Superior temporal gyrus (tissue), 1 donor: ENCODE results near the gene PKD1.

Experiments
- DNase-seq: peaks from one replicate; pipeline ENCODE4 v3.0.0-alpha.2; 2016; ENCODE audit errors: extremely low spot score

Gene PKD1

DNA sequence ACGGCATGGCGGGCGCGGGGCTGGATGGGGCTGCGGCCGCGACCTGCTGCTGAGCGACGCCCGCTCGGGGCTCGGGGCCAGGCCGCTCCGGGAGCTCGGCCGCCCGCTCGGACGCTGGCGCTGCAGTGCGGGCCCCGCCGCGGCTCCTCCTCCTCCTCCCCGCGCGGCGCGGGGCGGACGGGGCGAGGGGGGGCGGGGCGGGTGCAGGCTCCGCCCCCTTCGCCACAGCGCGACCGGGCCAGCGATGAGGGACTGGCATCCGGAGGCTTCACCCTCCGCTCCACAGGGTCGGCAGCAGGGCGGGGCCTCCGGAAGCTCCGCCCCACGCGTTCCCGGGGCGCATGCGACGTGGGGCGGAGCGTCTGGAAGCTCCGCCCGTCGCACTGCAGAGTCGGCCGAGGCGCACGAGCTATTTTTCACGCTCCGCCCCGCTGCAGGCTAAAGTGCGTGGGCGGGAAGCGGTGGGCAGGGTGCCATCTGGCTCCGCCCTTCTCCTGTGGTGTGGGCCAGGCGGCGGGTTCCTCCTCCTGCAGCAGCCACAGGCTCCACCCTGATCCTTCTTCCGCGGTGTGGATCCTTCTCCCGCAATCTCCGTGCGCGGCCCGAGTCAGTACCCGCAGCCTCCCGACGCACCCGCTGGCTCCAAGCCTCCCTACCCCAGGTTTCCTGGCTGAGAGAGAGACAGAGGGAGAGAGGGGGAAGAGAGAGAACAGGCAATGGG, at the start of gene PKD1:
Gene PKD1, minus strand, starts transcription at position 129 of the 721 bp plus-strand sequence. CDS start 209 bp downstream, outside the sequence.
- DNase-seq = peak; percentile 82

- DNase-seq = no peak
Measured at GRCh38 chr16:2184962-2185361, 49.3 kb upstream of the PKD1 start.

- no peak for DNase-seq
Measured at GRCh38 chr16:2184346-2184745, 48.6 kb upstream of the PKD1 start.

DNA sequence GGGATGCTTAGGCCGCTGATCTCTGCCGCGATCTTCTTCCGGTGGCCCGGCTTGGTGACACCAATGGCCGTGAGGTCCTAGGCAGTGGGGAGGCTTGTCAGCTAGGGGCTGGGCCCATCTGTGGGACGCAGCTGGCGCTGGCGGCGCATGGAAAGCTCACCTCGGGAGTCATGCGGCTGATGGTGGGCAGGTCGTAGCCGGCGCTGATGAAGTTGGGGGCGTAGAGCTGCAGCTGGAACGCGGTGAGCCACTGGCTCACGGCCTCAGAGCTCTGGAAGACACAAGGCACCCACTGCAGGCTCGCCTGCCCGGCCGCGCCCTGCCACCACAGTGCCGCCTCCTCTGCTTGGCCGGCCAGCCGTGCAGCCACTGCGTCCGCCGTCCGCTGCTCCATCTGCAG, 48.0 kb upstream of the PKD1 start:
- no peak for DNase-seq

GRCh38 chr16:2181952-2182351, 46.3 kb upstream of the PKD1 start:
- no peak for DNase-seq

GRCh38 chr16:2180962-2181923, 45.5 kb upstream of the PKD1 start:
- no peak for DNase-seq

DNA sequence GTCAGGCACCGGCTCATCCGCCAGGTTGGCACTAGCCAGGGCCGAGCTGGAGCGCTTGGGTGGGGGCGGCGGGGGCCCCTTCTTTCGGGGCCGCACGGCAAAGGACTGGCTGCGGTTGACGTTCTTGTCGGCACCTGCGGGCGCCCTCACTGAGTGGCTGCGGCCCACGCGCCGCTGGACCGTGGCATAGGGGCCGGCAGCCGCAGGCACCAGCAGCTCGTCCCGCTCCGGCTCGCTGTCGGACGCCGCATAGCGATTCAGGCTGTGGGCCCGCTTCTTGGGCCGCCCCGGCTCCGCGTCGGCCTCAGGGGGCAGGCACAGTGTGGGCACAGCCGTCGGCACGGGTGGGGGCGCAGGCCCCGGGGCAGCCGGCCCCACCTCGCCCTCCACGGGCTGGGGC, 44.8 kb upstream of the PKD1 start:
- DNase-seq = no peak

DNA sequence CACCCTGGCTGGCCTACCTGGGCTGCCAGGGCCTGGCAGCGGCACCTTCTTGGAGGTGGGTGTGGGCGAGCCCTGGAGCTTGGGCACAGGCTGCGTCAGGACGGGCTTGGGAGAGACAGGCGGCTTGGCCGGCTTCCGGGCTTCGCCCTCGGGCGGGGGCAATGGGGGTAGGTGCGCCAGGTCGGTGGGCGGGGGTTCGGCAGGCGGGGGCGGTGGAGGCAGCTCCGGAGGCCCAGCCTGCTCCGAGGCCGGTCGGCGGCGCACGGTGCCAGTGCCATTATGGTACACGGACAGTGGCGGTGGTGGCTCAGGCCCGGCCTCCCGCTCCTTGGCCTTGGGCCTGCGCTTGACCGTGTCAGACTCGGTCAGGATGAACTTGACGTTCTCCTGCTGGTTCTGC, 43.9 kb upstream of the PKD1 start:
- DNase-seq = no peak

DNA sequence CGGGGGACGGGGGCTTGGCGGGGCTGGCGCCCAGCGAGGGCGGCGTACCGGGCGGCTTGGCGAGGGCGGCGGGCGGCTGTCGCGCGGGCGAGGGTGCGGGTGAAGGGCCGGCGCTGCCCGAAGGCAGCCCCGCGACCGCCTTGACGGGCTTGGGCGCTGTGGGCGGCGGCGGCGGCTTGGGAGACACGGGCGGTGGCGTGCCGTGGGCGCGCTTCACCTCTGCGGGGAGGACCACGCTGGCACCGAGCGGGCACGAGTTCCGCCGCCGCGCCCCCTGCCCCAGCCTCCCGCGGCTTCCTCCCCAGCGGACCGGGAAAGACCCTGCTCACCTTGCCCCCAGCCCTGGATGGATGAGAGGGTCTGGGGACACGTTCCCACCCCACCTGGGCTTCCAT, 43.4 kb upstream of the PKD1 start:
- DNase-seq = no peak

- DNase-seq = no peak
Measured at GRCh38 chr16:2178321-2179106, 42.8 kb upstream of the PKD1 start.

- no peak for DNase-seq
Measured at GRCh38 chr16:2177561-2177960, 41.9 kb upstream of the PKD1 start.

DNA sequence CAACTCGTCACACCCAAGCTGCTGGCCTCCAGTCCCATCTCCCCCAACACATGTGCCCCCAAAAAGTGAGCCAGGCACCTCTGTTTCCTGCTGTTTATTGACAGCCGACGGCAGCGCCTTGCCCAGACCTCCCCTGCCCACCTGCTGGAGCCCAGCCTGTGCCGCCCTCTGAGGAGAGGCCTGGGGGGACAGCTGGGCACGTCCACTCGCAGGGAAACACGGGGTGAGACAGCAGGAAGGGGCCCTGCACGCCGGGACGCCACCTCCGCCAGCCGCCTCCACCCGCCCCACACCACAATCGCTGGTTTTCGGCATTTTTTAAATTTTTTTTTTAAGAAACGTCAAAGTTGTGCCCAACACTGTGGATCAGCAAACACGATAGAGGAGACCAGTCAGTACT, 41.4 kb upstream of the PKD1 start:
- DNase-seq = no peak

- DNase-seq = no peak
Measured at GRCh38 chr16:2176047-2176446, 40.3 kb upstream of the PKD1 start.

- DNase-seq = no peak
Measured at GRCh38 chr16:2175454-2175853, 39.8 kb upstream of the PKD1 start.

DNA sequence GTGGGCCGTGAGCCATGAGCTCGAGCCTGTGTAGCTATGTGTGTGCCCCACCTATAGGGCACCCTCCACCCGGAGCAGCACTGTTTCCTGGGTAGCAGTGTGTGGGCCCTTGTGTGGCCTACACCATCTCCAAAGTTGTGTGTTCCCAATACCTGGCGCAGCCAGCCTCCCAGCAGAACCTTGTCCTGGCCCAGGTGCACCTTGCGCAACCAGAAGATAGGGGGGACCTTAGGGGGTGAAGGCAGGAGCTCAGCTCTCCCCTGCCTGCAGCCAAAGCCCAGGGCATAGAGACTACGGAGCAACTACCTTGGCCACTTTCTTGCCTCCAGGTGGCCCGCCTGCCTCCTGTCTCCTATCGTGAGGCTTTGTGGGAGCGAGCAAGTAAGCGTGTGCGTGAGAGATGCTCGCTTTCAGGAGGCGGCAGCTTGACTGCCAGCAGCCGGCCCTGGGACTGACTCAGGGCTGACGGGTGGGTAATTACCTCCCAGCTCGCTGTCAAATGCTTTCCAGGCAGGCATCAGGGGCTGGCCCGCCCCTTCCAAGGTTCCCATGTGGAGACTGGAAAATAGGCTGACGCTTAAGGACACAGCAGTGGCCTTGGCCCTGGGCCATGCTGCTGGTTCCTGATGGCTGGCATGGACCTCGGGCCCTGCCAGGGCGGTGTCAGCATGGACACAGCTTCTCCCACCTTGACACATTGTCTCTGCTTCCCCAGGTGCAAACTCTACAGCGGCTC, 38.9 kb upstream of the PKD1 start:
- DNase-seq = no peak

GRCh38 chr16:2173916-2174315, 38.2 kb upstream of the PKD1 start:
- no peak for DNase-seq

DNA sequence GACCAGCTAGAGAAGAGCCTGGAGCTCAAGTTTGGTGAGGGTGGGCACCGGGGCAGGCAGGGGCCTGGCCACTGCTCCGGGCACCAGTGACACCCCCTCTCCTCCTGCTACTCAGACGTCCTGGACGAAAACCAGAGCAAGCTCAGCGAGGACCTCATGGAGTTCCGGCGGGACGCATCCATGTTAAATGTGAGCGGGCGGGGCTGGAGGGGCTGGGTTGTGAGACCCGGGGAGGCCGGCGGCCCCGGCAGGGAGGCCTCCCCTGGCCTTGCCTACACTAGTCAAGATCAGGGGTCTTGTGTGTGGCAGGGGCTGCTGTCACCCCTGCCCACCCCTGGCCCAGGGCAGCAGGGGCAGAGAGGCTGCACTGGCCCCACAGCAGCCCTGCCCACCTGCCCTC, 37.7 kb upstream of the PKD1 start:
- DNase-seq = no peak

- no peak for DNase-seq
Measured at GRCh38 chr16:2172688-2173335, 37.1 kb upstream of the PKD1 start.

GRCh38 chr16:2171601-2172178, 36.0 kb upstream of the PKD1 start:
- no peak for DNase-seq

- no peak for DNase-seq
Measured at GRCh38 chr16:2170587-2171435, 35.1 kb upstream of the PKD1 start.
